ENCODE results near the gene SLC43A1.

SLC43A1 gene

GRCh38 chr11:57527056-57527631 is 11.6 kb upstream of the SLC43A1 start:
- peak; percentile 69 for DNase-seq

- no peak for DNase-seq
Observed at GRCh38 chr11:57523419-57523818, 7.9 kb upstream of the SLC43A1 start.

- DNase-seq: no peak
Observed at GRCh38 chr11:57521116-57521515, 5.6 kb upstream of the SLC43A1 start.

GRCh38 chr11:57516061-57516443 is 550 bp upstream of the SLC43A1 start:
- DNase-seq: no peak

- DNase-seq: peak; percentile 57
Observed at GRCh38 chr11:57514538-57515331, 767 bp downstream of the SLC43A1 start.

GRCh38 chr11:57513911-57514537 is 1.5 kb downstream of the SLC43A1 start:
- DNase-seq: peak; percentile 54

- no peak for DNase-seq
Observed at GRCh38 chr11:57513452-57513795, 2.1 kb downstream of the SLC43A1 start.

GRCh38 chr11:57512646-57513451 is 2.7 kb downstream of the SLC43A1 start:
- no peak for DNase-seq

GRCh38 chr11:57511741-57512430 is 3.6 kb downstream of the SLC43A1 start:
- no peak for DNase-seq

GRCh38 chr11:57508341-57509170 is 6.9 kb downstream of the SLC43A1 start:
- DNase-seq: no peak

GRCh38 chr11:57506522-57506921 is 9.0 kb downstream of the SLC43A1 start:
- no peak for DNase-seq

GRCh38 chr11:57504511-57504910 is 11.0 kb downstream of the SLC43A1 start:
- no peak for DNase-seq

- no peak for DNase-seq
Observed at GRCh38 chr11:57502870-57503269, 12.6 kb downstream of the SLC43A1 start.

- DNase-seq: no peak
Observed at GRCh38 chr11:57502376-57502775, 13.1 kb downstream of the SLC43A1 start.

GRCh38 chr11:57501953-57502352 is 13.5 kb downstream of the SLC43A1 start:
- DNase-seq: no peak

GRCh38 chr11:57500926-57501325 is 14.6 kb downstream of the SLC43A1 start:
- DNase-seq: no peak

GRCh38 chr11:57500515-57500914 is 15.0 kb downstream of the SLC43A1 start:
- DNase-seq: no peak

- peak; percentile 29 for DNase-seq
Observed at GRCh38 chr11:57499983-57500461, 15.5 kb downstream of the SLC43A1 start.

GRCh38 chr11:57499413-57499982 is 16.0 kb downstream of the SLC43A1 start:
- peak; percentile 90 for DNase-seq

GRCh38 chr11:57498540-57498939 is 17.0 kb downstream of the SLC43A1 start:
- no peak for DNase-seq
